BE2C (cell line): ENCODE data around the gene PFKM.
"Not testable (repeated sequence)": the region's sequence is repeated elsewhere in the genome, so short reads cannot be mapped to it uniquely, and the experiment has no call there.

Experiments used
- DNase-seq: peaks from one replicate; pipeline ENCODE4 v3.0.0-alpha.2; 2020
- H3K27me3 ChIP-seq: fragments of 250-450 bp; sonication (Bioruptor Pico); 2 replicates; pipeline ENCODE4 v1.5.1; 2020; ENCODE audit warnings: mild to moderate bottlenecking
- H3K36me3 ChIP-seq: fragments of 250-450 bp; sonication (Bioruptor Pico); 2 replicates; pipeline ENCODE4 v1.5.1; 2020; ENCODE audit warnings: mild to moderate bottlenecking
- H3K4me1 ChIP-seq: fragments of 250-450 bp; sonication (Bioruptor Pico); 2 replicates; pipeline ENCODE4 v1.5.1; 2020
- H3K4me3 ChIP-seq: 2 replicates; pipeline ENCODE4 v1.5.1; 2011; ENCODE audit warnings: low read depth, low read length
- H3K9me3 ChIP-seq: fragments of 250-450 bp; sonication (Bioruptor Pico); 2 replicates; pipeline ENCODE4 v1.5.1; 2020
- CTCF ChIP-seq: IDR thresholded peaks from 2 replicates; pipeline ENCODE4 v1.5.1; 2012; ENCODE audit warnings: mild to moderate bottlenecking, low read depth, low read length

Gene PFKM

GRCh38 chr12:48142818-48143674, 23.9 kb downstream of the PFKM start:
- peaks cover 78% of the 10 kb centered on the region for H3K36me3 ChIP-seq
- no peak overlapping the region for H3K4me3 ChIP-seq
- H3K9me3 ChIP-seq = no peaks in the 10 kb centered on the region
- DNase-seq = no peak
- H3K27me3 ChIP-seq = no peaks in the 10 kb centered on the region
- no peak for TF ChIP-seq CTCF
- no peaks in the 10 kb centered on the region for H3K4me1 ChIP-seq

- H3K9me3 ChIP-seq = no peaks in the 10 kb centered on the region
- no peak overlapping the region for H3K4me3 ChIP-seq
- no peaks in the 10 kb centered on the region for H3K4me1 ChIP-seq
- no peak for DNase-seq
- no peak for TF ChIP-seq CTCF
- no peaks in the 10 kb centered on the region for H3K27me3 ChIP-seq
- peaks cover 77% of the 10 kb centered on the region for H3K36me3 ChIP-seq
These were observed 24.7 kb downstream of the PFKM start for GRCh38 chr12:48143898-48144297.

- TF ChIP-seq CTCF = no peak
- DNase-seq = no peak
- Histone ChIP-seq H3K9me3 (no peaks in the 10 kb centered on the region), H3K4me1 (no peaks in the 10 kb centered on the region), H3K36me3 (peaks cover 76% of the 10 kb centered on the region), H3K4me3 (no peak overlapping the region), H3K27me3 (no peaks in the 10 kb centered on the region)
These were observed 26.8 kb downstream of the PFKM start for GRCh38 chr12:48145981-48146380.

- no peak overlapping the region for H3K4me3 ChIP-seq
- H3K9me3 ChIP-seq = no peaks in the 10 kb centered on the region
- no peak for TF ChIP-seq CTCF
- H3K36me3 ChIP-seq = peaks cover 39% of the 10 kb centered on the region
- DNase-seq = no peak
- no peaks in the 10 kb centered on the region for H3K4me1 ChIP-seq
- H3K27me3 ChIP-seq = no peaks in the 10 kb centered on the region
These were observed 32.1 kb downstream of the PFKM start for GRCh38 chr12:48151103-48151771.

GRCh38 chr12:48155786-48156185, 36.6 kb downstream of the PFKM start:
- not testable (repeated sequence) for H3K27me3 ChIP-seq, H3K4me3 ChIP-seq, H3K9me3 ChIP-seq, DNase-seq, H3K4me1 ChIP-seq
- peaks cover 11% of the 10 kb centered on the region for H3K36me3 ChIP-seq

GRCh38 chr12:48156652-48157017, 37.5 kb downstream of the PFKM start:
- no peaks in the 10 kb centered on the region for H3K27me3 ChIP-seq
- DNase-seq = no peak
- no peaks in the 10 kb centered on the region for H3K4me1 ChIP-seq
- H3K36me3 ChIP-seq = peaks cover 3% of the 10 kb centered on the region
- H3K9me3 ChIP-seq = no peaks in the 10 kb centered on the region
- H3K4me3 ChIP-seq = peak overlapping the region; percentile 93
- TF ChIP-seq CTCF = no peak
